Panc1 (cell line): ENCODE results near the gene C1orf115. TPM values are rescaled to one million over a fixed set of nuclear protein-coding genes. Genes with fewer than 3 reads are reported as not detected.

ENCODE experiments used
- ATAC-seq: fragments of 200-7000 bp; cut with Tn5 transposase; 2 replicates; pipeline ENCODE4 v1.9.1; 2020; ENCODE audit warnings: mild to moderate bottlenecking, moderate library complexity
- BruUV-seq: library from RNA; stranded (reverse); fragments of 400-500 nt; replicated peaks from 2 replicates; lab custom pipeline; 2021; lab: Mats Ljungman, UMichigan
- CTCF ChIA-PET: fragments of 300-600 bp; sonication (Branson Sonifier 250); formaldehyde crosslinking; loops from one replicate; lab custom pipeline; 2022; ENCODE audit warnings: antibody characterized with exemption; lab: Charles Lee
- POLR2A ChIA-PET: fragments of 300-600 bp; sonication (Branson Sonifier 250); formaldehyde crosslinking; loops from one replicate; lab custom pipeline; 2022; ENCODE audit warnings: antibody characterized with exemption; lab: Charles Lee
- DNase-seq: peaks from one replicate; pipeline ENCODE4 v3.0.0-alpha.2; 2010; ENCODE audit warnings: low read depth, low spot score
- H3K27ac ChIP-seq: 2 replicates; pipeline ENCODE4 v1.5.1; 2011; ENCODE audit warnings: mild to moderate bottlenecking, low read length, inconsistent platforms
- H3K27me3 ChIP-seq: fragments of 200-500 bp; sonication (Bioruptor generic); 2 replicates; pipeline ENCODE4 v1.6.0; 2014; ENCODE audit warnings: low read length, inconsistent platforms; ENCODE audit not compliant: control insufficient read depth, insufficient read depth
- H3K36me3 ChIP-seq: fragments of 200-500 bp; sonication (Bioruptor generic); 2 replicates; pipeline ENCODE4 v1.5.1; 2014; ENCODE audit warnings: inconsistent platforms, mild to moderate bottlenecking, low read length, moderate library complexity; ENCODE audit not compliant: control insufficient read depth, insufficient read depth
- H3K4me1 ChIP-seq: 2 replicates; pipeline ENCODE4 v1.5.1; 2011; ENCODE audit warnings: inconsistent platforms, mild to moderate bottlenecking, low read length, moderate library complexity; ENCODE audit not compliant: control insufficient read depth, insufficient read depth
- H3K4me3 ChIP-seq, 2 experiments: 2 replicates each; pipeline ENCODE4 v1.5.1; 2011 to 2012; ENCODE audit warnings: low read depth in 2 of 2, low read length in 2 of 2, mild to moderate bottlenecking in 2 of 2, inconsistent platforms in 1 of 2, moderate library complexity in 1 of 2
- H3K9me3 ChIP-seq: fragments of 200-500 bp; sonication (Bioruptor generic); 2 replicates; pipeline ENCODE4 v1.5.1; 2014; ENCODE audit warnings: low read depth, mild to moderate bottlenecking, inconsistent platforms, low read length, moderate library complexity; ENCODE audit not compliant: control insufficient read depth, insufficient read depth
- POLR2AphosphoS5 ChIP-seq: IDR thresholded peaks from 2 replicates; pipeline ENCODE4 v1.6.1; 2012; ENCODE audit warnings: mild to moderate bottlenecking, low read depth, low read length, moderate library complexity
- REST ChIP-seq, 2 experiments: IDR thresholded peaks; 2 replicates each; pipeline ENCODE4 v1.6.1; 2011 to 2012; ENCODE audit warnings: low read depth in 2 of 2, control low read depth in 1 of 2, low read length in 1 of 2, mild to moderate bottlenecking in 1 of 2, moderate library complexity in 1 of 2; ENCODE audit not compliant: insufficient read depth in 1 of 2
- SIN3A ChIP-seq: IDR thresholded peaks from 2 replicates; pipeline ENCODE4 v1.6.1; 2012; ENCODE audit warnings: low read depth, mild to moderate bottlenecking, low read length, moderate library complexity, borderline replicate concordance; ENCODE audit not compliant: insufficient read depth
- TCF7L2 ChIP-seq: IDR thresholded peaks from 2 replicates; pipeline ENCODE4 v1.6.1; 2011; ENCODE audit warnings: mild to moderate bottlenecking, low read depth, low read length, inconsistent platforms
- in situ Hi-C: cut with HindIII; loops from 2 replicates; pipeline ENCODE4 v1.10.0; 2016; ENCODE audit warnings: low sequenced_read_pairs, low pct_unique_long_range_greater_than_20kb
- intact Hi-C: fragments of 100-400 bp; cut with micrococcal nuclease; formaldehyde crosslinking; loops from one replicate; pipeline ENCODE4 v1.10.0; 2022; ENCODE audit not compliant: unreplicated experiment
- total RNA-seq: library from RNA; stranded (reverse); gene quantifications from one replicate; pipeline ENCODE4 v1.2.1, GENCODE V29; 2021; ENCODE audit not compliant: unreplicated experiment
- TF ChIP-seq, protein P1 (sequence below): fragments of 450-650 bp; IDR thresholded peaks from 2 replicates; pipeline ENCODE4 v1.5.1; 2017; ENCODE audit warnings: mild to moderate bottlenecking

Gene C1orf115
- total RNA-seq, 1 experiment from 2014 or later: 3.9 TPM

GRCh38 chr1:220741825-220742224, 51.7 kb downstream of the C1orf115 start:
- H3K36me3 ChIP-seq: no peaks in the 10 kb centered on the region
- no peaks in the 10 kb centered on the region for H3K9me3 ChIP-seq
- in situ Hi-C loops (no loop called here), intact Hi-C loops (no loop called here)
- H3K27ac ChIP-seq: no peak overlapping the region
- ATAC-seq (no peak), DNase-seq (no peak)
- TF ChIP-seq, protein P1, sequence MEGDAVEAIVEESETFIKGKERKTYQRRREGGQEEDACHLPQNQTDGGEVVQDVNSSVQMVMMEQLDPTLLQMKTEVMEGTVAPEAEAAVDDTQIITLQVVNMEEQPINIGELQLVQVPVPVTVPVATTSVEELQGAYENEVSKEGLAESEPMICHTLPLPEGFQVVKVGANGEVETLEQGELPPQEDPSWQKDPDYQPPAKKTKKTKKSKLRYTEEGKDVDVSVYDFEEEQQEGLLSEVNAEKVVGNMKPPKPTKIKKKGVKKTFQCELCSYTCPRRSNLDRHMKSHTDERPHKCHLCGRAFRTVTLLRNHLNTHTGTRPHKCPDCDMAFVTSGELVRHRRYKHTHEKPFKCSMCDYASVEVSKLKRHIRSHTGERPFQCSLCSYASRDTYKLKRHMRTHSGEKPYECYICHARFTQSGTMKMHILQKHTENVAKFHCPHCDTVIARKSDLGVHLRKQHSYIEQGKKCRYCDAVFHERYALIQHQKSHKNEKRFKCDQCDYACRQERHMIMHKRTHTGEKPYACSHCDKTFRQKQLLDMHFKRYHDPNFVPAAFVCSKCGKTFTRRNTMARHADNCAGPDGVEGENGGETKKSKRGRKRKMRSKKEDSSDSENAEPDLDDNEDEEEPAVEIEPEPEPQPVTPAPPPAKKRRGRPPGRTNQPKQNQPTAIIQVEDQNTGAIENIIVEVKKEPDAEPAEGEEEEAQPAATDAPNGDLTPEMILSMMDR: no peak
- H3K4me1 ChIP-seq: no peaks in the 10 kb centered on the region
- no TSS peak for BruUV-seq
- ChIA-PET POLR2A (no interaction called here), CTCF (interaction anchor here (1.0 kb wide), 1 partner anchor 9 kb away, joined by 4 read pairs; no protein-coding TSS in a partner anchor)
- no peak overlapping the region for H3K4me3 ChIP-seq
- no peaks in the 10 kb centered on the region for H3K27me3 ChIP-seq

- ChIA-PET POLR2A (no interaction called here), CTCF (no interaction called here)
- no peaks in the 10 kb centered on the region for H3K27me3 ChIP-seq
- DNase-seq (no peak), ATAC-seq (no peak)
- in situ Hi-C loops (no loop called here), intact Hi-C loops (no loop called here)
- no peaks in the 10 kb centered on the region for H3K36me3 ChIP-seq
- H3K9me3 ChIP-seq: no peaks in the 10 kb centered on the region
- TF ChIP-seq SIN3A (no peak), POLR2AphosphoS5 (no peak)
- TF ChIP-seq, protein P1: no peak
- no peak overlapping the region for H3K4me3 ChIP-seq
- peaks cover 3% of the 10 kb centered on the region for H3K4me1 ChIP-seq
- no TSS peak for BruUV-seq
- H3K27ac ChIP-seq: no peak overlapping the region
Observed at GRCh38 chr1:220742520-220742919, 52.4 kb downstream of the C1orf115 start.

- intact Hi-C loops (no loop called here), in situ Hi-C loops (no loop called here)
- H3K4me3 ChIP-seq: no peak overlapping the region
Observed at GRCh38 chr1:220746851-220747250, 56.7 kb downstream of the C1orf115 start.

More at GRCh38 chr1:220746851-220747250, 56.7 kb downstream of the C1orf115 start:
- BruUV-seq: no TSS peak
- TF ChIP-seq, protein P1: no peak
- TF ChIP-seq SIN3A (no peak), POLR2AphosphoS5 (no peak), REST (IDR thresholded peaks at IDR 0.05; ENCODE audit: insufficient read depth in 1 of 2, low read depth in 2 of 2, low read length in 1 of 2) (no peak), TCF7L2 (no peak)
- ATAC-seq (no peak), DNase-seq (no peak)
- Histone ChIP-seq H3K9me3 (no peaks in the 10 kb centered on the region), H3K36me3 (no peaks in the 10 kb centered on the region; the same call in 1 of the 2 replicates), H3K4me1 (peaks cover 7% of the 10 kb centered on the region), H3K27ac (peak overlapping the region; percentile 84; the same call in 1 of the 2 replicates), H3K27me3 (no peaks in the 10 kb centered on the region)
- POLR2A ChIA-PET: no interaction called here
- CTCF ChIA-PET: interaction anchor here (0.6 kb wide), 1 partner anchor 445 kb away, joined by 3 read pairs; no protein-coding TSS in a partner anchor
